T47D (cell line): ENCODE measurements around the gene HGD.

ENCODE experiments used
- DNase-seq, 2 experiments: peaks; one replicate each; pipeline versions ENCODE4 v3.0.0 to v3.0.0-alpha.2; 2011 to 2012; ENCODE audit warnings: low read depth in 1 of 2, low spot score in 1 of 2
- JUND ChIP-seq: IDR thresholded peaks from 2 replicates; pipeline ENCODE4 v1.6.1; 2012; ENCODE audit warnings: low read depth
- in situ Hi-C: cut with HindIII; loops from 2 replicates; pipeline ENCODE4 v1.10.0; 2016; ENCODE audit warnings: low sequenced_read_pairs, low pct_unique_long_range_greater_than_20kb

HGD gene

DNA sequence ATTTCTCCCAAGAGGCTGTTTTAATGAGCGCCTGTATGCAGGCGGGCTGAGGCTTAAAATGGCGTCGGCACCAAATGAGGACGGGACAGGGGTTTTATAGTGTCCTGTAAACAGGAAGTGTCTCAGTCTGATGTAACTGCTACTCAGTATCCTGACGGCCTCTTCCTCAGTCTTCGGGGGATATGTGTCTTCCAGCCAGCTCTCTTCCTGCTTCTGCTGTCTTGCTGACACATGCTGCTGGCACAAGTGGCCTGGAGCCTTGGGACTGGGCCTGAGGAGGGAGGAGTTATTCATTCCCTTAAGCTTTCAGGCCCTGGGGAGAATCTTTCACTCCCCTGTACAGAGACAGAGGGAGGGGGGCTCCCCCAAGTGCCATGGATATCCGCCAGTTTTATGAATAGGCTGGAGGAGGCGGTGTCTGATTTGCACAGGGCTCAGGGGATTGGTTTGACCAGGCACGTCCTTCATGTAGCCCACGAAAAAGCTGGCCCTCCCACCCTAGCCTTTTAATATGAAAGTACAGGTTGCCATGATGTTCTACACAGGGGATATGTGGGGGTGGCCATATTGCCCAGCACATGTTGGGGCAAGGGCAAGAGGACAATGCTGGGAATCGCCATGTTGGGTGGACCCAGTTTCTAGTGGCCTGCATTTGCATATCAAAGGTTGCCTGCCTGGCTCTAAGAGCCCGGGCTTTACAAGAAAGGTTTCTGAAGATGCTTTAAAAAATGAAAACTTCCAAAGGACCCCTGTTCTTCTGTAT, 66.0 kb downstream of the HGD start:
- in situ Hi-C loops: no loop called here
- TF ChIP-seq JUND: no peak
- no peak for DNase-seq

DNA sequence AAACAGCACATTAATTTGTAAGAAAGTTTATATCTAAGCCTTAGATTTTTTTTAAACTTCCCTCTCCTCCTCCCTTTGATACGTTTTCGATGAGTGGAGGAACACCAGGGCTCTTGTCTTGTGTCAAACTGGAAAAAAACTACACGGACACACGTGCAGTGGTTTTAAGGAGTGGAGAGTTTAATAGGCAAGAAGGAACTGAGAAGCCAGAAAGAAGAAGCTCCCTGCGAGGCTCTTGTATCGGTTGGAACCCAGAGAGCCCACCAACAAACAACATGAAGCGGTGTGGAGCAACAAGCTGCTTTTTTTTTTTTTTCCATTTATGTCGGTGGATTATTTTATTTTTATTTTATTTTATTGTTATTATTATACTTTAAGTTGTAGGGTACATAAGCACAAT, 67.3 kb downstream of the HGD start:
- in situ Hi-C loops: no loop called here
- DNase-seq: no peak
- TF ChIP-seq JUND: no peak

DNA sequence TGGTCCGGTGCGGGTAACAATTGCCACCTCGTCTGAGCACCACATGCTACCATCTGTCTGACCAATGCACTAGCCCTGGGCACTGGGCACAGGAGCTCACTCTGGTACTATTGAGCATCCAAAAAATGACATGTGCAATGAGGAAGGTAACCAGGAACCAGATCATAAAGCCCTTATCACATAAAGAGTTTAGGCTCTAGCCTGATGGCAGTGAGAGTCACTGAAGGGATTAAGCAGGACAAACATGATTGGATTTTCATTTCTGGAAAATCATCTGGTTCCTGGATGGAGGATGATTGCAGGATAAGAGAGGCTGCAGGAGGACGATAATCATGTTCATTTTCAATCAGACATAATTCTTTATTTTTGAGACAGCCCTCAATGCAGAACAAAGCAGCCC, 73.5 kb downstream of the HGD start:
- no peak for DNase-seq
- no peak for TF ChIP-seq JUND
- in situ Hi-C loops: no loop called here

DNA sequence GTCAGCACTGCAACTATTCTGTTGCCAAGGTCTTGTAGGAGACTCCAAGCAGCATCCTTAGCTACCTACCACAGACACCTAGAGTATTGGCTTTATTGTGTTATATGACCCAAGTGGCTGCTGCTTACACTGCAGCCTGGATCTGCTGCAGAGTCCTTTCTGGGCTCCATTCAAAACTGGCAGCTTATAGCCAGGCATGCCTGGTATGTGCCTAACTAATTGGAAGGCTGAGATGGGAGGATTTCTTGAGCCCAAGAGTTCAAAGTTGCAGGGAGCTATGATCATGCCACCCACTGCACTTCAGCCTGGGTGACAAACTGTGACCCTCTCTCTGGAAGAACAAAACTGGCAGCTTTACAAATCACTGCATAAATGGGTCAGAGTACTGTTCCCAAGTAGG, 77.3 kb downstream of the HGD start:
- in situ Hi-C loops: no loop called here
- no peak for TF ChIP-seq JUND

DNA sequence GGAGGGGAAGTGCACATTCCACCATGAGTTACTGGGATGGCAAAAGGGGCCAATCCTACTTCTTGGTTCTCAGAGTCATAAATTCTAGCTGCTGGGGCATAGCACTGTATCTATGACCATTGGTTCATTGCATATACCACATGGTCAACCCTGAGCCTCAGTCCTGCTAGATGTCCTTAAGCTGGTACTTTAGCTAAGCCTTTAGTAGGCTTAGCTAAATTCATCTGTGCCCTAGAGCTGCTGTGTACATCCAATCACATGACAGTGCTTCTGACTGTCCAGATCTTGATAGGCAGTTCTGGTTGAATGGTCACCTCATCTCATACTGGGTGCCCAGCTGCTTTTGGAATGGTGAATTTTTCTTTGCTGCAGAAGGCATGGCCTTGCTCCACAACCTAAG, 77.7 kb downstream of the HGD start:
- no peak for DNase-seq
- in situ Hi-C loops: no loop called here
- TF ChIP-seq JUND: no peak

More for the DNA sequence above, 77.3 kb downstream of the HGD start:
- DNase-seq: peak in 1 of 2 experiments; percentile 16

DNA sequence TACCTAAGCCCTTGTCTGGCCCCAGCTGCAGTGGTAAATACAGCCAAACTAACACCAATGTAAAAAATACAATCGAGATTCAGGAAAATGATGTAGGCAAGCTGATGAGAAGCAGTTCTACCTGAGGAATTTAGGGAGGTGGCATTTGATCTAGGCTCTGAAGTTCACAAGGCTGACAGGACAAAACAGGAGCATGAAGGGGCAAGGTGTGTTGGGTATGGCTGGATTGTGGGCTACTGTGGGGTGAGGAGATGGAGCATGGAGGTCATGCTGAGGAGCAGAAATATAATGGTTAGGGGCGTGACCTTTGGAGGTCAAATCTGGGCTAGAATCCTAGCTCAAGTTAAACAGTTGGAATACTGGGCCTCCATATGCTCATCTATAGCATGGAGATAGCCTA, 79.4 kb downstream of the HGD start:
- no peak for DNase-seq
- in situ Hi-C loops: no loop called here
- no peak for TF ChIP-seq JUND

DNA sequence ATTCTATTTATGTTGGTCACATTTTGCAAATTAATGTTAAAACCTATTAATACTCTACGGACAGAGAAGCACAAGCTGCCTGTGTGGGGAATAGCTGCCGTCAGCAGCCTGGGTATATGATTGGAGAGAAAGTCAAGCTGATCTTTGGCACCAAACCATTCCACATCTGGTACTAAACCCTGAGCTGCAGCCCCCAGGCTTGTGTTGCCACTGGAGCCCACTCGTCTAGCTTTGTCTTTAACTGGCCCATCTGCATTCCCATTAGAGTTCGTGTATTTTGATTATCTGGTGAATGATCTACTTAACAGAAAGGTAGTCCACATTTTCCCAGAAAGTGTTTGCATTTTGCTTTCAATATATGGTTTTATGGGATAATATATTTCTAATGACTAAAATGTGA, 80.5 kb downstream of the HGD start:
- in situ Hi-C loops: no loop called here
- no peak for TF ChIP-seq JUND
- DNase-seq: no peak

DNA sequence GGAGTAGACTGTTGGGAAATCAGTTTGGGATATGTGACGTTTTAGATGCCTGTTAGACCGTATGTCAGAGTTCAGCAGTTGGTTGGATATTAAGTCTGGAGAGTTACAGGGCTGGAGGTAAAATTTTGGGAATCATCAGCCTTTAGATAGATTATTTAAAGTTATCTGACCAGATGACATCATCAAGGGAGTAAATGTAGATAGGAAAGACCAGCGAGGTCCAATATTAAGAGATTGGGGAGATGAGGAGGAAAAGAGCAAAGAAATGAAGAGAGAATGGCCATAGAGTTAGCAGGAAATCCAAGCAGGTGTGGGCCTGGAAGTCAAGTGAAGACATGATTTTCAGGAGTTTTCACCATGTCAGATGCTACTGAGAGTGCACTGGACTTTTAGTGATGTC, 82.8 kb downstream of the HGD start:
- in situ Hi-C loops: no loop called here
- TF ChIP-seq JUND: no peak
- no peak for DNase-seq

DNA sequence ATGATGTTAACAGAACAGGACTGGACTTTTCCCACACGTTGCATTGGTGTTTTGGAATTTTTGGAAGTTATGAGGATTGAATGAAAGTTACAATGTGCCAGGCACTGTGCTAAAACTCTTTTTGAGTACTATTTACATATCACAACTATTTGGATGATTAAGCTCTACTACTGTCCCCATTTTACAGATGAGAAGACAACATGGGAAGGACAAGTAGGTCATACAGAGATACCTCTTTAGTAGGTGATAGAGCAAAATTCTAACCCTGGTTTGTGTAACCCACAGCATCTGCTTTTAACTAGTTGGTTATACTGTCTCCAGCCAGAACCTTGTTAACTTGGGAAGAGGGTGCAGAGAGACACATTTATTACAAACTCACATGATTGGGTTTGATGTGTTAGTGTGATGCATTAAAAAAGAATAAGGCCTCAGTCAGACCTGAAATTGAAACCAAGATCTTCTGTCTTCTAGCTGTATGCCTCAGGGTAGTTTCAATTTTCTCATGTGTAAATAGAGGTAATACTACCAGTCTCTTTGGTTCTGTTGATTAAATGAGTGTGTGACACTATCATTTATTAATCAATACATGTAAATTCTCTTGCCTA, 84.5 kb downstream of the HGD start:
- TF ChIP-seq JUND: no peak
- no peak for DNase-seq
- in situ Hi-C loops: no loop called here

DNA sequence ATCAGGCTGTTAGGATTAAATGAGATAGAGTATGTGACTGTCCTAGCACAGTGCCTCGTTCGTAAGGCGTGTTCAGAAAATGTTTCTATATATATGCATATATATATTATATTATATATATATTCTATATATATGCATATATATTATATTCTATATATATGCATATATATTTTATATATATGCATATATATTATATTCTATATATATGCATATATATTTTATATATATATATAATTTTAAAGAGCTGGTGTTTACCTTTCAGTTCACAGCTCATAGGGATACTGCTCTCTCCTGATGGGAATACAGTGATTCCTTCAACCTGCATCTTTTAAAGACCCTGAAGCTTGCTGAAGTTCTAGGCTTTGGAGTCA, 85.2 kb downstream of the HGD start:
- TF ChIP-seq JUND: no peak
- no peak for DNase-seq
- in situ Hi-C loops: no loop called here

DNA sequence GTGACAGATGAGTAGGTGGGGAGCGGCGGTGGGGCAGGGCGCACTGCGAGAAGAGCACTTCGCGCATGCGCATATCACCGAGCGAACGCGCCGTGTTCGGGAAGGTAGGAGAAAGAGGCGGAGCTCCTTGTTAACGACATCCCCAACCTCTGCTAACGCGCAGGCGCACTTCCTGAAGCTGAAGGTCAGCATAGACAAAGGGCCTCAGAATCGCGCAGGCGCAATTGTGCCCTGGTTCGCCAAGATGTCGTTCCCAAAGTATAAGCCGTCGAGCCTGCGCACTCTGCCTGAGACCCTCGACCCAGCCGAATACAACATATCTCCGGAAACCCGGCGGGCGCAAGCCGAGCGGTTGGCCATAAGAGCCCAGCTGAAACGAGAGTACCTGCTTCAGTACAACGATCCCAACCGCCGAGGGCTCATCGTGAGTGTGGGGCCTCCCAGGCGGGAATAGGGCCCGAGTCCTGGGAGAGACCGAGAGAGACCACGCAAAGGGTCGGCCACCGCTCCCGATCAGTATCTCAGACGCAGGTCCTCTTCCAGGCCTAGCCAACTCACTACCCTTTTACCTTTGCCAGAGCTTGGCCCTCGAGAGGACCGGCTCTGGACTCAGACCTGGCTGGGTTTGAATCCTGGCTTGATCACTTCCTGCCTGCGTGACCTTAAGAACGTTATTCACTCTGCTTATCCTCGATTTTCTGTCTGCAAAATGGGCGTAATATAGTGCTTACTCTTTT, 85.8 kb downstream of the HGD start, which contains the start of gene NDUFB4:
Gene NDUFB4, plus strand, starts transcription at position 221 of the 737 bp plus-strand sequence. Its CDS starts 24 bp downstream, at position 245.
- in situ Hi-C loops: no loop called here
- TF ChIP-seq JUND: no peak
- DNase-seq: peak; percentile 86 to 98

DNA sequence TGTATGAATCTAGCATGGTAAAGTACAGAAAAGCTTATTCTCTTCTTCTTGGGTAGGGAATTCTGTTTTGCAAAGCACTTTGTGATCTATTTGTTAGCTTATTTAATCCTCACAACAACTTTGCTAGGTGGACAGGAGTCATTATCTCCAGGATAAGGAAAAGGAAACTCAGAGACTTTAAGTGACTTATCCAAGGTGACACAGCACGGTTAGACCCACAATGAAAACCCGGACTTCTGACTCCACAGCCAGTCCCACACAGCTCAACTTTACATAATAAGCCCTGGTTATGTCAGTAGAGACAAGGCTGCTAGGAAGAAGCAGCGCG, 86.3 kb downstream of the HGD start:
- TF ChIP-seq JUND: no peak
- in situ Hi-C loops: no loop called here
- DNase-seq: no peak

DNA sequence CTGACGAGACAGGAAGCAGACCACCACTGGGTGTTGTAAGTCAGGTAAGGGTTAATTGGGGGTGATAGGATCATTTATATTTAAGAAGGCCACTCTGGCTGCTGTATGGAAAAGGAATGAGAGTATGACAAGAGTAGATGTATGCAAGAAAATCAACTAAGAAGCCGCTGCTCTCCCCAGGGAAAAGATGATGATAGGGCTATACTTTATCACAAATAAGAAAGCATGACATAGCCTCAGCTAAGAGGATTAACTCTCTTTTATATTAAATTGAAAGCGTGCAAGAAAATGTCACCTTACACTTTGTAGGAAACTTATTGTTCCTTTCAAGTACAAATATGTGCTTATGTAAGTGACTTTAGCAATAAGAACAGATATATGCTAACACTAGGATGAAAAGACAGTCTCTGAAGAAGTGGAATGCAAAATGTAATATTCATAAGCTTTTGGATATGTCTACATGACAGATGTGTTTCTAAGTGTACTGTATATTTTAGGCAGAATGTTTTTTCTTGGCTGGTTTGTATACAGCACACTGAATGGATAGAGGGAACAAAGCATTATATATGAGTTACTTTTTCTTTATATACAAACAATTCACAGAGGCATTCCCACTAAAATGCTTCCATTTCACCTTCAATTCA, 94.6 kb downstream of the HGD start:
- in situ Hi-C loops: no loop called here
- DNase-seq: no peak
- no peak for TF ChIP-seq JUND
